ENCODE data around the gene MAPKAP1. TPM values are rescaled to one million over a fixed set of nuclear protein-coding genes. Genes with fewer than 3 reads are reported as not detected.

Gene MAPKAP1
- total and polyA plus RNA-seq, 2 experiments from 2014 or later: 68.4 to 98.5 TPM

DNA sequence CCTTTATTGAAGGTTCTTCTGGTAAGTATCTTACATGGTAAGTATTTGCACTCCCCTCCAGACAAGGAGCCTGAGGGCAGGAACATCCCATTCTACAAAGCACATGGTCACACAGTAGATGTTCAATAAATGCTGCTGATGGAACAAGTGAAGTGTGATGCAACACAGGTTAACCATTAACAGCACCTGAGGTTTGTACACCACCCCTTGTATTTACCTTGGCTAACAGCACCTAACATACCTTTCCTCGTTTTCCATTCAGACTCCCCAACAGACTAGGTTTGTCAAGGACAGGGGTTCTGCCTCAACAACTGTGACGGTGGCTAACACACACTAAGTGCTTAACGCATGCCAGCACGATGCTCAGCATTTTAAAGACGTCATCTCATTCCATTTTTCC is 213.6 kb downstream of the MAPKAP1 start:
- peaks cover 3% of the 10 kb centered on the region for H3K27me3 Mint-ChIP-seq (ENCODE audit: insufficient read depth, low read depth, poor library complexity)
- no peaks in the 10 kb centered on the region for H3K9me2 ChIP-seq (ENCODE audit: insufficient read depth)
- ATAC-seq (no peak), DNase-seq (ENCODE audit: low spot score) (no peak)
- H2AFZ ChIP-seq: no peak overlapping the region
- H3K79me2 ChIP-seq (replicated peaks; ENCODE audit: insufficient read depth): no peaks in the 10 kb centered on the region
- peaks cover 40% of the 10 kb centered on the region for H3K4me1 ChIP-seq (ENCODE audit: insufficient read depth)
- H3K27ac Mint-ChIP-seq: no peak overlapping the region
- no peaks in the 10 kb centered on the region; the same call in 1 of the 2 replicates for H4K20me1 ChIP-seq (replicated peaks; ENCODE audit: insufficient read depth)
- H3K27ac ChIP-seq (ENCODE audit: low read depth): no peak overlapping the region
- 0 out of 2 replicates have a peak, but pooled peaks cover 2% of the 10 kb centered on the region for H3F3A ChIP-seq (replicated peaks; ENCODE audit: low read depth)
- no peak overlapping the region for H3K4me2 ChIP-seq
- no peak overlapping the region for H3K4me3 ChIP-seq
- peaks cover 50% of the 10 kb centered on the region for H3K4me1 Mint-ChIP-seq
- no peak for TF ChIP-seq JUNB (IDR thresholded peaks at IDR 0.05; ENCODE audit: unreplicated experiment)
- TF ChIP-seq EZH2 (IDR thresholded peaks at IDR 0.05; ENCODE audit: low read depth, unreplicated experiment): no peak
- no peak overlapping the region for H3K4me3 Mint-ChIP-seq
- no peaks in the 10 kb centered on the region for H3K27me3 ChIP-seq (ENCODE audit: insufficient read depth)
- H3K36me3 Mint-ChIP-seq (ENCODE audit: low read depth): no peaks in the 10 kb centered on the region
- H3K9me3 Mint-ChIP-seq: no peaks in the 10 kb centered on the region
- no peaks in the 10 kb centered on the region for H3K36me3 ChIP-seq (ENCODE audit: insufficient read depth)

DNA sequence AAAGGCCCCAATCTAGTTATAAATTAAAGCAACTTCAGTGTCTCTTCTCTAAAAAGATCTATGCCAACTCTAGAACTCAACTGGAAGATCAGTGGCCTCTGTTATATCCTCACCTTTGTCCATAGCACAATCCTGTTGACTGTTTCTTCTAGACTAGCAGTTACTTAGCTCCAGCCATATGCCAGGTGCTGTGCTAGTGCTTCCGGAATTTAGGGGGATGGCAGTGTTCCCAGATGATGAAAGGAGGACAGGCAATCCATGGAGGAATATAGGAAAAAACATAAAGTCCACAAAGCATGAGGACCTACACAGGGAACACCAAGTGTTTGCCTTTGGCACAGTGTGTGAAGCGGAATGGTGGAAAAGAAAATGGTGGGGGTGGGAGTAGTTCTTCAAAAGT is 214.3 kb downstream of the MAPKAP1 start:
- H3K27ac ChIP-seq (ENCODE audit: low read depth): no peak overlapping the region
- no peaks in the 10 kb centered on the region for H3K79me2 ChIP-seq (replicated peaks; ENCODE audit: insufficient read depth)
- peaks cover 3% of the 10 kb centered on the region for H3K27me3 Mint-ChIP-seq (ENCODE audit: insufficient read depth, low read depth, poor library complexity)
- ATAC-seq (no peak), DNase-seq (ENCODE audit: low spot score) (no peak)
- no peaks in the 10 kb centered on the region for H3K9me2 ChIP-seq (ENCODE audit: insufficient read depth)
- no peak overlapping the region for H3K4me3 ChIP-seq
- no peak for TF ChIP-seq EZH2phosphoT487 (IDR thresholded peaks at IDR 0.05; ENCODE audit: unreplicated experiment)
- no peak overlapping the region for H3K4me2 ChIP-seq
- no peak overlapping the region for H3K4me3 Mint-ChIP-seq
- no peaks in the 10 kb centered on the region for H3K27me3 ChIP-seq (ENCODE audit: insufficient read depth)
- peaks cover 47% of the 10 kb centered on the region for H3K4me1 Mint-ChIP-seq
- H3K27ac Mint-ChIP-seq: no peak overlapping the region
- H3K36me3 ChIP-seq (ENCODE audit: insufficient read depth): no peaks in the 10 kb centered on the region
- H2AFZ ChIP-seq: no peak overlapping the region
- no peaks in the 10 kb centered on the region; the same call in 1 of the 2 replicates for H4K20me1 ChIP-seq (replicated peaks; ENCODE audit: insufficient read depth)
- H3K9me3 Mint-ChIP-seq: no peaks in the 10 kb centered on the region
- H3K4me1 ChIP-seq (ENCODE audit: insufficient read depth): peaks cover 35% of the 10 kb centered on the region
- H3K36me3 Mint-ChIP-seq (ENCODE audit: low read depth): no peaks in the 10 kb centered on the region
- 0 out of 2 replicates have a peak, but pooled peaks cover 2% of the 10 kb centered on the region for H3F3A ChIP-seq (replicated peaks; ENCODE audit: low read depth)

DNA sequence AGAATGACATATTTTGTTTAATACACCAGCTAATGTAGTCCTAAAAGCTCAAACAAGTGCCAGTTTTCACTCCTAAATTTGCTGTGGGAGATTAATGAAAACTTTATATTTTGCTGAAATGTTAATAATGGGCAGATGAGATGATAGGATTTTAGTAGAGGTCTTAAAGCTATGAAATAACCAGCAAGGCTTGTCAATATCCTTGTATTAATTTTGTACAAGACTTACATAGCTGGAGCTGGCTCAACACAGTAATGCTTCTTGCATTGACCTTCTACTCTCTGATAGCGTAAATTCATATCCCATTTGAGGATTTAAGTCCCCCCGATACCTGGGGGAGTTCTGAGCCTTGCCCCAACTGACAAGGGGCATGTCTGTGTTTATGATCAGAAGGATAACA is 219.2 kb downstream of the MAPKAP1 start:
- Mint-ChIP-seq H3K36me3 (ENCODE audit: low read depth) (no peaks in the 10 kb centered on the region), H3K9me3 (no peaks in the 10 kb centered on the region), H3K27me3 (ENCODE audit: insufficient read depth, low read depth, poor library complexity) (no peaks in the 10 kb centered on the region), H3K4me1 (peaks cover 27% of the 10 kb centered on the region), H3K4me3 (no peak overlapping the region), H3K27ac (no peak overlapping the region)
- no peak for ATAC-seq
- Histone ChIP-seq H3K4me2 (no peak overlapping the region), H3K9me2 (ENCODE audit: insufficient read depth) (no peaks in the 10 kb centered on the region), H3K4me1 (ENCODE audit: insufficient read depth) (no peaks in the 10 kb centered on the region), H4K20me1 (replicated peaks; ENCODE audit: insufficient read depth) (no peaks in the 10 kb centered on the region; the same call in 1 of the 2 replicates), H3K4me3 (no peak overlapping the region), H3F3A (replicated peaks; ENCODE audit: low read depth) (no peaks in the 10 kb centered on the region), H2AFZ (no peak overlapping the region), H3K36me3 (ENCODE audit: insufficient read depth) (no peaks in the 10 kb centered on the region), H3K27ac (ENCODE audit: low read depth) (no peak overlapping the region), H3K79me2 (replicated peaks; ENCODE audit: insufficient read depth) (no peaks in the 10 kb centered on the region), H3K27me3 (ENCODE audit: insufficient read depth) (no peaks in the 10 kb centered on the region)
- no peak for DNase-seq (ENCODE audit: low spot score)
- no peak for TF ChIP-seq NANOG (IDR thresholded peaks at IDR 0.05; ENCODE audit: borderline replicate concordance)
- TF ChIP-seq EZH2 (IDR thresholded peaks at IDR 0.05; ENCODE audit: low read depth, unreplicated experiment): no peak
- TF ChIP-seq JUNB (IDR thresholded peaks at IDR 0.05; ENCODE audit: unreplicated experiment): no peak
- TF ChIP-seq, protein P1, sequence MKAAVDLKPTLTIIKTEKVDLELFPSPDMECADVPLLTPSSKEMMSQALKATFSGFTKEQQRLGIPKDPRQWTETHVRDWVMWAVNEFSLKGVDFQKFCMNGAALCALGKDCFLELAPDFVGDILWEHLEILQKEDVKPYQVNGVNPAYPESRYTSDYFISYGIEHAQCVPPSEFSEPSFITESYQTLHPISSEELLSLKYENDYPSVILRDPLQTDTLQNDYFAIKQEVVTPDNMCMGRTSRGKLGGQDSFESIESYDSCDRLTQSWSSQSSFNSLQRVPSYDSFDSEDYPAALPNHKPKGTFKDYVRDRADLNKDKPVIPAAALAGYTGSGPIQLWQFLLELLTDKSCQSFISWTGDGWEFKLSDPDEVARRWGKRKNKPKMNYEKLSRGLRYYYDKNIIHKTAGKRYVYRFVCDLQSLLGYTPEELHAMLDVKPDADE (IDR thresholded peaks at IDR 0.05): no peak
- no peak for TF ChIP-seq ZNF114 (CRISPR knock-in tag; IDR thresholded peaks at IDR 0.05)
- TF ChIP-seq ZNF331 (CRISPR knock-in tag; IDR thresholded peaks at IDR 0.05; ENCODE audit: low read depth): no peak
- TF ChIP-seq STAT1 (IDR thresholded peaks at IDR 0.05; ENCODE audit: unreplicated experiment): no peak
- TF ChIP-seq, protein P2, sequence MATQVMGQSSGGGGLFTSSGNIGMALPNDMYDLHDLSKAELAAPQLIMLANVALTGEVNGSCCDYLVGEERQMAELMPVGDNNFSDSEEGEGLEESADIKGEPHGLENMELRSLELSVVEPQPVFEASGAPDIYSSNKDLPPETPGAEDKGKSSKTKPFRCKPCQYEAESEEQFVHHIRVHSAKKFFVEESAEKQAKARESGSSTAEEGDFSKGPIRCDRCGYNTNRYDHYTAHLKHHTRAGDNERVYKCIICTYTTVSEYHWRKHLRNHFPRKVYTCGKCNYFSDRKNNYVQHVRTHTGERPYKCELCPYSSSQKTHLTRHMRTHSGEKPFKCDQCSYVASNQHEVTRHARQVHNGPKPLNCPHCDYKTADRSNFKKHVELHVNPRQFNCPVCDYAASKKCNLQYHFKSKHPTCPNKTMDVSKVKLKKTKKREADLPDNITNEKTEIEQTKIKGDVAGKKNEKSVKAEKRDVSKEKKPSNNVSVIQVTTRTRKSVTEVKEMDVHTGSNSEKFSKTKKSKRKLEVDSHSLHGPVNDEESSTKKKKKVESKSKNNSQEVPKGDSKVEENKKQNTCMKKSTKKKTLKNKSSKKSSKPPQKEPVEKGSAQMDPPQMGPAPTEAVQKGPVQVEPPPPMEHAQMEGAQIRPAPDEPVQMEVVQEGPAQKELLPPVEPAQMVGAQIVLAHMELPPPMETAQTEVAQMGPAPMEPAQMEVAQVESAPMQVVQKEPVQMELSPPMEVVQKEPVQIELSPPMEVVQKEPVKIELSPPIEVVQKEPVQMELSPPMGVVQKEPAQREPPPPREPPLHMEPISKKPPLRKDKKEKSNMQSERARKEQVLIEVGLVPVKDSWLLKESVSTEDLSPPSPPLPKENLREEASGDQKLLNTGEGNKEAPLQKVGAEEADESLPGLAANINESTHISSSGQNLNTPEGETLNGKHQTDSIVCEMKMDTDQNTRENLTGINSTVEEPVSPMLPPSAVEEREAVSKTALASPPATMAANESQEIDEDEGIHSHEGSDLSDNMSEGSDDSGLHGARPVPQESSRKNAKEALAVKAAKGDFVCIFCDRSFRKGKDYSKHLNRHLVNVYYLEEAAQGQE (IDR thresholded peaks at IDR 0.05; ENCODE audit: unreplicated experiment): no peak
- no peak for TF ChIP-seq CREB1 (CRISPR knock-in tag; IDR thresholded peaks at IDR 0.05; ENCODE audit: low read depth)
- TF ChIP-seq, protein P3, sequence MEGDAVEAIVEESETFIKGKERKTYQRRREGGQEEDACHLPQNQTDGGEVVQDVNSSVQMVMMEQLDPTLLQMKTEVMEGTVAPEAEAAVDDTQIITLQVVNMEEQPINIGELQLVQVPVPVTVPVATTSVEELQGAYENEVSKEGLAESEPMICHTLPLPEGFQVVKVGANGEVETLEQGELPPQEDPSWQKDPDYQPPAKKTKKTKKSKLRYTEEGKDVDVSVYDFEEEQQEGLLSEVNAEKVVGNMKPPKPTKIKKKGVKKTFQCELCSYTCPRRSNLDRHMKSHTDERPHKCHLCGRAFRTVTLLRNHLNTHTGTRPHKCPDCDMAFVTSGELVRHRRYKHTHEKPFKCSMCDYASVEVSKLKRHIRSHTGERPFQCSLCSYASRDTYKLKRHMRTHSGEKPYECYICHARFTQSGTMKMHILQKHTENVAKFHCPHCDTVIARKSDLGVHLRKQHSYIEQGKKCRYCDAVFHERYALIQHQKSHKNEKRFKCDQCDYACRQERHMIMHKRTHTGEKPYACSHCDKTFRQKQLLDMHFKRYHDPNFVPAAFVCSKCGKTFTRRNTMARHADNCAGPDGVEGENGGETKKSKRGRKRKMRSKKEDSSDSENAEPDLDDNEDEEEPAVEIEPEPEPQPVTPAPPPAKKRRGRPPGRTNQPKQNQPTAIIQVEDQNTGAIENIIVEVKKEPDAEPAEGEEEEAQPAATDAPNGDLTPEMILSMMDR (conservative IDR thresholded peaks at IDR 0.05; ENCODE audit: low read depth in 2 of 2): no peak
- TF ChIP-seq EZH2phosphoT487 (IDR thresholded peaks at IDR 0.05; ENCODE audit: unreplicated experiment): no peak

Data from GM23338 (cell line).